GM03348 (cell line): Measurements from ENCODE around the gene HOXB13.

ENCODE experiments used
- DNase-seq: peaks from one replicate; pipeline ENCODE4 v3.0.0; 2012; ENCODE audit warnings: low spot score

The HOXB13 gene

DNA sequence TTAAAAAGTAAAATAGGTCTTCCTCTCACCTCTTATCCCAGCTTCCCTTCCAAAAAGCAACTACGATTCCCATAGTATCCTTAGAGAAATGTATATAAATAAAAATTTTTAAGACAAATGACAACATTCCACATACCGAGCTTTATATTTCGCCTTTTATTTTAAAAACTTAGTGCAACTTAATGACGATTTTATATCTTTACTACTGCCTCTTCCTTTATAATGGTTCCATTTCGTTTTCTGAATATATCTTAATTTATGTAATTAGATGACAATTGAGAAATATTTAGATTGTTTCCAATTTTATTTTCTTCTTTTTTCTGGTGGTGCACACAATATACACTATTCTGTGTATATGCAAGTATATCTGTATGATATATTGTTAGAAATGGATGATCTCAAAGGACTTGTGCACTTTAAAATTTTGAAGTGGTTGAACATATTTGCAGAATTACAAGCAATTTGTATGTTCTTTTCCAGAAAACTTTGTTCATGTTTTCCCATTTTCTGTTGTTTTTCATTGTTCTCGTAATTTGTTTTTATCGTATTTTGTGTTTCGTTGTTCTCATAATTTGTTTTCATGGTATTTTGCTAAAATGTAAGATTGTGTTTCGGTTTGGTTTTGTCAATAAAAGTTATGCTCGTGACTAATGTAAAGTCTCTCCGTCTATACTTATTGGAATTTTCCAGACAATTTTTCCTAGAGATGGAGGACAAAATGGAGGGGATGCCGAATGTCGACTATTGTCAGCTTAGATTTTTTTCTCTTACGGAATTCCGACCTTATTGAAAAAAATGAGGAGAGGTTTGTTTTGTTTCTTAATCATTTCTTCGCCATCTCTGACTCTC, 20.4 kb upstream of the HOXB13 start:
- no peak for DNase-seq

- no peak for DNase-seq
Measured at GRCh38 chr17:48747445-48748363, 19.2 kb upstream of the HOXB13 start.

- DNase-seq = no peak
Measured at GRCh38 chr17:48746916-48747444, 18.4 kb upstream of the HOXB13 start.

DNA sequence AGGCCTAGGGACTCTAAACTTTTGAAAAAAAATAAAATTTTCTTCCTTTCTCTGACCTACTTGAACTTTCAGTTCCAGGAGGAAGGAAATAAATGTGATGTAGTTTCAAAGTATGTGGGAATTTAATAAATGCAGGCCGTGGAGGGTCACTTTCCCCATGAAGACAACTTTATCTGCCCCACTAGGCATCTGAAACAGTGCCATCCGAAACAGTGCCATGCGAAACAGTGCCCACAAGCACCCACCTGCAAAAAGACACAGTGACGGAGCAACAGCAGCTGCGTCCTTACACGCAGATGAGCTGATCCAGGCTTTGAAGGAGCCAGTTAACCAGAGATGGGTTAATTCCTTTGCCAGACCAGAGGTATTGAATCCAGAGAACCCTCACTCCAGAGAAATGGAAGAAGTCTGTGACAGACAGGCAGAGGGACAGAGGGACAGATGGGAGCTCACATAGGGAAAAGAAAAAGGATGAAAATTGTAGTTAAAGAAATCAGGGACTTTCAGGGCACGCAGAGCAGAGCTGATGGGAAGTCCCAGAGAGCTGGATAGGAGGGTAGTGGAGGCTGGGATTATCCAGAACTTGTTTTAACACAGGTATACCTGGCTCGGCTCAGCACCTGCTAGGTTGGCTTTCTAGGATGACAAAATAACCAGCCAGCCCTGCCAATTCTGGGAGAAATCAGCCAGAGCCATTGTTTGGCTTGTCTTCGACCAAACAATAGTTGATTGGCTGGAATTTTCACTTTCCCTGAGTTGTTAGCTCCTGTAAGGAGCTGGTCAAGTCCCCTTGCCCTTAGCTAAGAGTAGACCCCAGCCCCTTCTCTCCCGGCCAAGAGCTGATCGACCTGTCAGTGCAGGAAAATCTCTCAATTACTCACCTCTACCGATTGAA, 17.1 kb upstream of the HOXB13 start:
- DNase-seq = no peak

GRCh38 chr17:48740537-48740936, 12.0 kb upstream of the HOXB13 start:
- no peak for DNase-seq

GRCh38 chr17:48738803-48739526, 10.4 kb upstream of the HOXB13 start:
- DNase-seq = no peak

DNA sequence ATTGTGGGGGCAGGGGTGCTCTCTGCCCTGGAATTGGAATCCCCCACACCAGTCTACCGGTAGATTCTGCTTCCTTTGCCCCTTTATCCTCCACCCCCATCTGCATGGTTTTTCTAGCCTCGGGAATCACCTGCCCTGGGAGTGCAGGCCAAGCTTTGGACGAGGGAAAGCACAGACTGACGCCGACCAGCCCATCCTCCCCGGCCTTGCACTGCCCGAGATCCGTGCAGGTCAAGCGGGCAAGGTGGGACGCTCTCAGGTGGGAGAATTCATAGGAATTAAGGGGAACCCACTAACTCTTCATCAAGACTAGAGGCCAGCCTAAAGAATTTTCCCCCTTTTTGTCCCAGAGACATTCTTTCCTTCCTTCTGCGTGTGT, 9.9 kb upstream of the HOXB13 start:
- DNase-seq = no peak

DNA sequence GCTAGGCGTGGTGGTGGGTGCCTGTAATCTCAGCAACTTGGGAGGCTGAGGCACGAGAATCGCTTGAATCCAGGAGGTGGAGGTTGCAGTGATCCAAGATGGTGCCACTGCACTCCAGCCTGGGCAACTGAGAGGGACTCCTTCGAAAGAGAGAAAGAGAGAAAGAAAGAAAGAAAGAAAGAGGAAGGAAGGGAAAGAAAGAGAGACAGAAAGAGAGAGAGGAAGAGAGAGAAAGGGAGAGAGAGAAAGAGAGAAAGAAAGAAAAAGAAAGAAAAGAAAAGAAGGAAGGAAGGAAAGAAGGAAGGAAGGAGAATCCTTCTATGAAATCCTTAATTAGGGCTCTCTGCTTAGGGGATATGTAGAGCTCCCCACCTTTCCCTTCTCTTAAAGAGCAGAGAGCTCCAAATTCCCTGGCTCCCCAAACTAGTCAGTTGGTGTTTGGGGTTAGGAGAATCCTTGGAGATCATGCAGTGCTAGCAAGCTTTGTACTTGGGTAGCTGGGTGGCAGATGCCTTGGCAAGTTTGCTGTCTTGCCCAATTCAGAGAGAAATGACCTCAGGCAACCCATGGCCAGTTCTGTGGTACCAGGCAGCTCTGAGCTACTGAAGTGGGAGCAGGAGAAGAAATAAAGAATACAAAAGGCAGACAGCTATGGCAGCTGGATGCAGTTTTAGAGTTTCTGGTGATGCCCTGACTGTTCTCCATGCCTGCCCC, 8.9 kb upstream of the HOXB13 start:
- DNase-seq = no peak

GRCh38 chr17:48735062-48735351, 6.5 kb upstream of the HOXB13 start:
- no peak for DNase-seq

GRCh38 chr17:48734333-48735061, 5.9 kb upstream of the HOXB13 start:
- no peak for DNase-seq

GRCh38 chr17:48733632-48734328, 5.2 kb upstream of the HOXB13 start:
- DNase-seq = no peak

- DNase-seq = no peak
Measured at GRCh38 chr17:48732688-48733629, 4.4 kb upstream of the HOXB13 start.

DNA sequence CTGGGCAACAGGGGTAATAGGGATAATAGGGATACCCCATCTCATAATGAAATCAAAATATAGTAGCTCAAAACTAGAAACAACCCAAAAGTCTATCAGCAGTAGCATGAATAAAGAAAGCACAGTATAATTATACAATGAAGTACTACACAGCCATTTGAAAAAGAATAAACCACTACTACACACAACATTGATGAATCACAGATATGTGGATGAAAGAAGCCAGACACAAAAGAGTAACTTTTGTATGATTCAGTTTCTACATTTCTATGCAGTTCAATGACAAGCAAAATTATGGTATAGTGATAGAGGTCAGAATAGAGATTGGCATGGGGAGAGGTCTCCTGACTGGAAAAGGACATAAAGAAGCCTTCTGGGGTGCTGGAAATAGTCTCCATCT, 2.8 kb upstream of the HOXB13 start:
- DNase-seq = no peak

- DNase-seq = no peak
Measured at GRCh38 chr17:48730240-48730550, 1.6 kb upstream of the HOXB13 start.

DNA sequence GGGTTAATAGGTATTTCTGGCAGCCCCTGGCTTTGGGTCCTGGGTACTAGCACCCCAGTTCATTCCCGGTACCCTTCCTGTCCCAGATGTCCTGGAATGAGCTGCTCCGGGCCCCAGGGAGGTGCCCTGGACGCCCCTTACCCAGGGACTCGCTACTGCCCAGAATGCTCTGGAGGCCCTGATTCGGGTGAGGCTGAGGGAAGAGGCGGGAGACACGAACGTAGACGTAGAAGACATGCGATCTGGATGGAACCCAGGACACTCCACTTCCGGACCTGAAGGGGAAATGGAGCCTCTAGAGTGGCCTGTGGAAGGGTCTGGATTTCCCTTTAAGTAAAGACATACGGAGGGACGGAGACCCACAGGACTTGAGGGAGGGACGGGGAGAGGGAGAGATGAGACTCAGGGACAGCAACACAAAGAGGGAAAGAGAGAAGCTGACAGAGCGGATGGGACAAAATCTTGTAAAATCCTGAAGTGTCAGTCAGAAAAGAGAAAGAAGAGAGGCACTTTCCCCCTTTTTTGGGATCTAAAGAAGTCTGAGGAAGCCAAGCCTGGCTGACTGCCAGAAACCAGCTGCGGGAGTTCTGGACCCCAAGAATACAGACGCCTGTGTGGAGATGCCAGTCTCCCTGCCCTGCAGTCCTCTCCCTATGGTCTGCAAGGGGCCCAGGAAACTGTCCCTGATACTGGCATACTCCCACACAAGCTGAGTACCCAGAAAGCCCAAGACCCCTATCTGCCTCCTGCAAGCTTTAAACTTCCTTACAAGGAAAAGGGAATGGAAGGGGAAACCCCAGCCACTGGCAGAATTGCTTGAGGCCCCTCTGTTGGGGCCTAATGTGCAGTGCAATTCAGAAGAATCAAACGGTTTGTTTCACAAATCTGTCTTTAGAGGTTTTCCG, 1.0 kb upstream of the HOXB13 start:
- no peak for DNase-seq

GRCh38 chr17:48727415-48728175, 955 bp downstream of the HOXB13 start:
- DNase-seq = no peak

DNA sequence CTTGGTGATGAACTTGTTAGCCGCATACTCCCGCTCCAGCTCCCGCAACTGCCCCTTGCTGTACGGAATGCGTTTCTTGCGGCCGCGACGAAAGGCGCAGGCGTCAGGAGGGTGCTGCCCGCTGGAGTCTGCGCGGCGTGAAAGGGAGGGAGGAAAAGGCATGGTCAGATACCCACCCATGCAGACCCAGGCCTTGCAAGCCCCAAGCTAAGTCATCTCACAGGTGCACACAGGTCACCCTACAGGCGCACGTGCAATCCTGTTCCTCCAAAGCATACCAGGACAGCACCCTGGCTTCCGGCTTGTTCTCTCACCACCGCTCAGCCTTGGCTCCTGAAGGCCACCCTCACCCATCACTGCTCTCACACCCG, 1.6 kb downstream of the HOXB13 start:
- DNase-seq = no peak
